Glutamatergic neuron (in vitro differentiated cells): ENCODE results near the gene MAB21L3. TPM values are rescaled to one million over a fixed set of nuclear protein-coding genes. Genes with fewer than 3 reads are reported as not detected.

Experiments used
- DNase-seq: peaks from one replicate; pipeline ENCODE4 v3.0.0; 2022
- H3K27ac Mint-ChIP-seq: one replicate; pipeline ENCODE4 v1.8.0; 2020; ENCODE audit warnings: mild to moderate bottlenecking, mixed read lengths, inconsistent platforms; ENCODE audit not compliant: unreplicated experiment
- H3K27me3 Mint-ChIP-seq: one replicate; pipeline ENCODE4 v1.8.0; 2020; ENCODE audit warnings: mild to moderate bottlenecking, moderate library complexity, mixed read lengths, inconsistent platforms; ENCODE audit not compliant: unreplicated experiment
- H3K36me3 Mint-ChIP-seq: one replicate; pipeline ENCODE4 v1.8.0; 2020; ENCODE audit warnings: mild to moderate bottlenecking, mixed read lengths, inconsistent platforms; ENCODE audit not compliant: unreplicated experiment
- H3K4me1 Mint-ChIP-seq: one replicate; pipeline ENCODE4 v1.8.0; 2020; ENCODE audit warnings: mild to moderate bottlenecking, low read depth, mixed read lengths, inconsistent platforms; ENCODE audit not compliant: unreplicated experiment
- H3K4me3 Mint-ChIP-seq: one replicate; pipeline ENCODE4 v1.8.0; 2020; ENCODE audit warnings: mild to moderate bottlenecking, mixed read lengths, inconsistent platforms; ENCODE audit not compliant: unreplicated experiment
- H3K9me3 Mint-ChIP-seq: one replicate; pipeline ENCODE4 v1.8.0; 2020; ENCODE audit warnings: mild to moderate bottlenecking, moderate library complexity, mixed read lengths, inconsistent platforms; ENCODE audit not compliant: unreplicated experiment
- CTCF ChIP-seq: fragments of 200-600 bp; sonication (generic); IDR thresholded peaks from one replicate; pipeline ENCODE4 v1.5.0; 2021; ENCODE audit not compliant: partially characterized antibody, unreplicated experiment
- total RNA-seq: library from RNA; stranded (reverse); fragmentation: NEBNext Ultra II Directional; extraction: Animal tissue kit (Norgen Biotek cat#: 25700); gene quantifications from one replicate; pipeline ENCODE4 v1.2.1, GENCODE V29; 2021; ENCODE audit not compliant: unreplicated experiment

Gene MAB21L3
- total RNA-seq, 1 donor from 2014 or later: 0.22 TPM

DNA sequence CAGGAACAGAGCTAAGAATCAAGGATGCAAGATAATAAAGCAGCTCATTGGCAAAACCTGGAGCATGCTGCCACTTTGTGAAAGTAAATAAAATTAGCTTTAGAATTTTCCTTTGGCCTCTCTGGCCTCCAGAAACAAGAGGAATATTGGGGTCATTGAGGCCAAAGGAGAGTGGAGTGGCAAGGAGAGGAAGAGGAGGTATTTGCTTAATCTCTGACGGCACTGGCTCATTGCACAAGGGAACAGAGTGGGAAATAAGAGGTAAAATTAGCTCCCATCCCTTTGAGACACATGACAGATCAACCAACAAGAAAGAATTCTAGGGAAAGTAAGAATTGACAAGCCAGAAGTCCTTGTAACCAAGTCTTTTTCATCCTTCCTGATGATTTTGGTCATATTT is 48.4 kb downstream of the MAB21L3 start:
- DNase-seq: no peak
- Mint-ChIP-seq H3K9me3 (peaks cover 1% of the 10 kb centered on the region), H3K4me3 (no peak overlapping the region), H3K4me1 (peaks cover 5% of the 10 kb centered on the region), H3K36me3 (peaks cover 11% of the 10 kb centered on the region), H3K27ac (no peak overlapping the region), H3K27me3 (peaks cover 1% of the 10 kb centered on the region)
- TF ChIP-seq CTCF: no peak

GRCh38 chr1:116161390-116161789 is 50.2 kb downstream of the MAB21L3 start:
- Mint-ChIP-seq H3K27ac (no peak overlapping the region), H3K27me3 (peaks cover 4% of the 10 kb centered on the region), H3K4me3 (no peak overlapping the region), H3K9me3 (peaks cover 1% of the 10 kb centered on the region), H3K4me1 (peaks cover 7% of the 10 kb centered on the region), H3K36me3 (peaks cover 11% of the 10 kb centered on the region)
- no peak for DNase-seq
- TF ChIP-seq CTCF: no peak

GRCh38 chr1:116161877-116162390 is 50.7 kb downstream of the MAB21L3 start:
- Mint-ChIP-seq H3K27ac (no peak overlapping the region), H3K9me3 (peaks cover 1% of the 10 kb centered on the region), H3K27me3 (peaks cover 5% of the 10 kb centered on the region), H3K4me1 (peaks cover 7% of the 10 kb centered on the region), H3K36me3 (peaks cover 8% of the 10 kb centered on the region), H3K4me3 (no peak overlapping the region)
- TF ChIP-seq CTCF: no peak
- no peak for DNase-seq

GRCh38 chr1:116163533-116163932 is 52.3 kb downstream of the MAB21L3 start:
- H3K27ac Mint-ChIP-seq: no peak overlapping the region
- no peak for DNase-seq

More at GRCh38 chr1:116163533-116163932, 52.3 kb downstream of the MAB21L3 start:
- peaks cover 7% of the 10 kb centered on the region for H3K9me3 Mint-ChIP-seq
- H3K4me1 Mint-ChIP-seq: peaks cover 12% of the 10 kb centered on the region
- H3K4me3 Mint-ChIP-seq: no peak overlapping the region
- peaks cover 5% of the 10 kb centered on the region for H3K36me3 Mint-ChIP-seq
- H3K27me3 Mint-ChIP-seq: peaks cover 12% of the 10 kb centered on the region
- TF ChIP-seq CTCF: no peak
